OCI-LY3 (cell line): ENCODE data around the gene GAB1.

ENCODE experiments used
- H2AFZ ChIP-seq: fragments of 200-600, 300-600 bp; shearing (Covaris generic); 2 replicates; pipeline ENCODE4 v1.6.0; 2014; ENCODE audit warnings: antibody characterized with exemption, low read depth, low read length
- H3K27ac ChIP-seq: fragments of 200-600, 300-600 bp; sonication (generic); 2 replicates; pipeline ENCODE4 v1.5.1; 2014; ENCODE audit warnings: mild to moderate bottlenecking, low read length, moderate library complexity, mixed read lengths
- H3K27me3 ChIP-seq: fragments of 200-600, 300-600 bp; sonication (generic); 2 replicates; pipeline ENCODE4 v1.6.1; 2014; ENCODE audit warnings: low read depth, low read length, mixed read lengths
- H3K36me3 ChIP-seq: fragments of 200-600, 300-600 bp; sonication (generic); replicated peaks from 2 replicates; pipeline ENCODE3; 2014; ENCODE audit warnings: low read depth, low read length, mixed read lengths
- H3K4me1 ChIP-seq: fragments of 300-600, 200-600 bp; sonication (generic); 2 replicates; pipeline ENCODE4 v1.6.1; 2014; ENCODE audit warnings: low read length, mixed read lengths
- H3K4me2 ChIP-seq: fragments of 200-600, 300-600 bp; sonication (generic); 2 replicates; pipeline ENCODE4 v1.6.1; 2014; ENCODE audit warnings: low read length, mixed read lengths
- H3K4me3 ChIP-seq: fragments of 300-600, 200-600 bp; sonication (generic); 2 replicates; pipeline ENCODE4 v1.5.1; 2014; ENCODE audit warnings: antibody characterized with exemption, mild to moderate bottlenecking, low read length, moderate library complexity
- H3K79me2 ChIP-seq: fragments of 300-600, 200-600 bp; shearing (Covaris generic); 2 replicates; pipeline ENCODE4 v1.6.1; 2014; ENCODE audit warnings: mild to moderate bottlenecking, low read length, mixed read lengths
- H3K9ac ChIP-seq: fragments of 300-600, 200-600 bp; shearing (Covaris generic); 2 replicates; pipeline ENCODE4 v1.6.0; 2014; ENCODE audit warnings: mild to moderate bottlenecking, low read length, moderate library complexity
- H3K9me3 ChIP-seq: fragments of 200-600, 300-600 bp; shearing (Covaris generic); 2 replicates; pipeline ENCODE4 v1.6.1; 2014; ENCODE audit warnings: low read length, mixed read lengths; ENCODE audit not compliant: insufficient read depth
- H4K20me1 ChIP-seq: fragments of 200-600, 300-600 bp; sonication (generic); 2 replicates; pipeline ENCODE4 v1.6.1; 2016; ENCODE audit warnings: low read length, mixed read lengths; ENCODE audit not compliant: insufficient read depth
- EZH2phosphoT487 ChIP-seq: fragments of 200-600 bp; shearing (Covaris generic); IDR thresholded peaks from 2 replicates; pipeline ENCODE4 v1.6.1; 2018; ENCODE audit warnings: antibody characterized with exemption, mixed run types, low read depth
- TF ChIP-seq, protein P1 (sequence below): fragments of 200-600, 300-600 bp; sonication (generic); IDR thresholded peaks from 2 replicates; pipeline ENCODE4 v1.5.1; 2014; ENCODE audit warnings: antibody characterized with exemption, low read length, low read depth

The GAB1 gene

DNA sequence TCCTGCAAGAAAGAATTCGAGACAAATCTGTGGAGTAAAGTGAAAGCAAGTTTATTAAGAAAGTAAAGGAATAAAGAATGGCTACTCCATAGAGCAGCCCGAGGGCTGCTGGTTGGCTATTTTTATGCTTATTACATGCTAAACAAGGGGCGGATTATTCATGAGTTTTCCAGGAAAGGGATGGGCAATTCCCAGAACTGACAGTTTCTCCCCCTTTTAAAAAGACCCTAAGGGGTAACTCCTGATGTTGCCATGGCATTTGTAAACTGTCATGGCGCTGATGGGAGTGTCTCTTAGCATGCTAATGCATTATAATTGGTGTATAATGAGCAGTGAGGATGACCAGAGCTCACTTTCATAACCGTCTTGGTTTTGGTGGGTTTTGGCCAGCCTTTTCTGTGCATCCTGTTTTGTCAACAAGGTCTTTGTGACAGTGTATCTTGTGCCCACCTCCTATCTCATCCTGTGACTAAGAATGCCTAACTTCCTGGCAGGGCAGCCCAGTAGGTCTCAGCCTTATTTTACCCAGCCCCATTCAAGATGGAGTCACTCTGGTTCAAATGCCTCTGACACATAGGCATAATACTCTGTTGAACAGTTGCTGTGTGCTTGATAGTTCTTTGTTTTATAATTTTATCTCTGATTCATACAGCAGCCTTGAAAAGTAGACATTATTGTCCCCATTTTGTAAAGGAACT is 25.8 kb downstream of the GAB1 start:
- Histone ChIP-seq H4K20me1 (no peaks in the 10 kb centered on the region), H3K9me3 (0 out of 2 replicates have a peak, but pooled peaks cover 3% of the 10 kb centered on the region), H3K27me3 (no peaks in the 10 kb centered on the region), H3K4me1 (peaks cover 96% of the 10 kb centered on the region), H2AFZ (no peak overlapping the region), H3K9ac (no peak overlapping the region), H3K27ac (peak overlapping the region; percentile 93), H3K36me3 (peaks cover 16% of the 10 kb centered on the region), H3K4me3 (no peak overlapping the region), H3K4me2 (peak overlapping the region; percentile 91; the same call in 1 of the 2 replicates), H3K79me2 (peaks cover 94% of the 10 kb centered on the region)
- no peak for TF ChIP-seq EZH2phosphoT487
- TF ChIP-seq, protein P1, sequence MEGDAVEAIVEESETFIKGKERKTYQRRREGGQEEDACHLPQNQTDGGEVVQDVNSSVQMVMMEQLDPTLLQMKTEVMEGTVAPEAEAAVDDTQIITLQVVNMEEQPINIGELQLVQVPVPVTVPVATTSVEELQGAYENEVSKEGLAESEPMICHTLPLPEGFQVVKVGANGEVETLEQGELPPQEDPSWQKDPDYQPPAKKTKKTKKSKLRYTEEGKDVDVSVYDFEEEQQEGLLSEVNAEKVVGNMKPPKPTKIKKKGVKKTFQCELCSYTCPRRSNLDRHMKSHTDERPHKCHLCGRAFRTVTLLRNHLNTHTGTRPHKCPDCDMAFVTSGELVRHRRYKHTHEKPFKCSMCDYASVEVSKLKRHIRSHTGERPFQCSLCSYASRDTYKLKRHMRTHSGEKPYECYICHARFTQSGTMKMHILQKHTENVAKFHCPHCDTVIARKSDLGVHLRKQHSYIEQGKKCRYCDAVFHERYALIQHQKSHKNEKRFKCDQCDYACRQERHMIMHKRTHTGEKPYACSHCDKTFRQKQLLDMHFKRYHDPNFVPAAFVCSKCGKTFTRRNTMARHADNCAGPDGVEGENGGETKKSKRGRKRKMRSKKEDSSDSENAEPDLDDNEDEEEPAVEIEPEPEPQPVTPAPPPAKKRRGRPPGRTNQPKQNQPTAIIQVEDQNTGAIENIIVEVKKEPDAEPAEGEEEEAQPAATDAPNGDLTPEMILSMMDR = no peak

DNA sequence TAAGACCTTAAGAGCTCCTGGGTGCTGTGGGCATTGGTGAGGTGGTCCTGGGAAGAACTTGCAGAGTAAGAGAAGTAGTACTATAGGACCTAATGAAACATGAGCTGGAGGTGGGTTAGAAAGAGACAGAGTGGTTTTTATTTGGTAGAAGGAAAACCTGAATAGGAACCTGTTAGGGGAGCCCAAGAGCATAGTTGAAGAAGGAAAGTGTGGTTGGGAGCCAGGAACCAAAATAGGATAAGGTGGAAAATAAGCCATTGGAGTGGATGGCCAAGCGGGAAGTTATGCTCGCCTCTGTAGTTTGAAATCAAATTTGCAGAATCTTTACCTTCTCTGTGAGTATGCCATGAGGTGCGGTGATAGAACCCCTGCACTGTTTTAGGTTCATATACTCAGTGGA is 26.7 kb downstream of the GAB1 start:
- Histone ChIP-seq H3K79me2 (peaks cover 94% of the 10 kb centered on the region), H3K4me1 (peaks cover 88% of the 10 kb centered on the region), H3K4me2 (0 out of 2 replicates have a peak overlapping the region, but pooled peaks have one; percentile 2), H3K27ac (peak overlapping the region; percentile 93), H3K4me3 (no peak overlapping the region), H3K9me3 (0 out of 2 replicates have a peak, but pooled peaks cover 3% of the 10 kb centered on the region), H4K20me1 (no peaks in the 10 kb centered on the region), H3K27me3 (no peaks in the 10 kb centered on the region), H3K9ac (peak overlapping the region; percentile 3; the same call in 1 of the 2 replicates), H2AFZ (no peak overlapping the region), H3K36me3 (peaks cover 16% of the 10 kb centered on the region)
- no peak for TF ChIP-seq EZH2phosphoT487
- TF ChIP-seq, protein P1 = no peak

DNA sequence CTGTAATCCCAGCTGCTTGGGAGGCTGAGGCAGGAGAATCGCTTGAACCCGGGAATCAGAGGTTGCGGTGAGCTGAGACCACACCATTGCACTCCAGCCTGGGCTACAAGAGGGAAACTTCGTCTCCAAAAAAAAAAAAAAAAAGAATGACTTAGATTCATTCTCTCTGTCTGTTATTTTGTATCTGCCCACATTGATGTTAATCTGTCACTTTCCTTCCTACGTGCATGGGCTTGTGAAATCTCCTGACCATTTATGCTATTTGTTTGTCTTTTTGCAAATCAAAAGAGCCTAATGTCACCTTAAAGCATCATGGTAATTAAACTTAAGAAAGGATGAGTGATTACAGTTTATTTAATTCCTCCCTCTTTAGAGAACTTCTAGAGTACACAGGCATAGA is 27.4 kb downstream of the GAB1 start:
- TF ChIP-seq EZH2phosphoT487 = no peak
- TF ChIP-seq, protein P1 = no peak
- H3K9me3 ChIP-seq = 0 out of 2 replicates have a peak, but pooled peaks cover 3% of the 10 kb centered on the region

DNA sequence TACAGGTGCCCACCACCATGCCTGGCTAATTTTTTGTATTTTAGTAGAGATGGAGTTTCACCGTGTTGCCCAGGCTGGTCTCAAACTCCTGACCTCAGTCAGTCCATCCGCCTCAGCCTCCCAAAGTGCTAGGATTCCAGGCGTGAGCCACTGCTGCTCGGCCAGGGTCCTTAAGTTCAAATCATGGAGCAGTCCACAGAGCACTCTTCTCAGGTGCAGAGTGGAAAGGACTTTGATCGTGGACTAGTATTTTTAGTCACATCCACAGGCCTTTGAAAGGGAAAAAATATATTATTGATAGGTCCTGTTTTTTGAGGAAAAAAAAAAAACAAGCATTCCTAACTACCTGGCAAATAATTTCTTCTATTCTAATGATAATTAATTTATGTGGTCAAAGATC is 31.2 kb downstream of the GAB1 start:
- peaks cover 57% of the 10 kb centered on the region for H3K4me1 ChIP-seq
- H3K36me3 ChIP-seq = peaks cover 28% of the 10 kb centered on the region
- no peak overlapping the region for H3K27ac ChIP-seq
- 0 out of 2 replicates have a peak, but pooled peaks cover 3% of the 10 kb centered on the region for H3K9me3 ChIP-seq
- H3K79me2 ChIP-seq = peaks cover 86% of the 10 kb centered on the region
- no peaks in the 10 kb centered on the region for H4K20me1 ChIP-seq
- H3K9ac ChIP-seq = no peak overlapping the region
- no peak overlapping the region for H3K4me3 ChIP-seq
- H3K27me3 ChIP-seq = no peaks in the 10 kb centered on the region
- no peak overlapping the region for H3K4me2 ChIP-seq
- no peak overlapping the region for H2AFZ ChIP-seq
- TF ChIP-seq EZH2phosphoT487 = no peak
- TF ChIP-seq, protein P1 = no peak

More for the DNA sequence above, 27.4 kb downstream of the GAB1 start:
- Histone ChIP-seq H3K9ac (peak overlapping the region; percentile 3; the same call in 1 of the 2 replicates), H3K27me3 (no peaks in the 10 kb centered on the region), H4K20me1 (no peaks in the 10 kb centered on the region), H3K4me2 (peak overlapping the region; percentile 37), H3K4me1 (peaks cover 82% of the 10 kb centered on the region), H3K36me3 (peaks cover 16% of the 10 kb centered on the region), H3K4me3 (peak overlapping the region; percentile 26; the same call in 1 of the 2 replicates), H2AFZ (no peak overlapping the region), H3K27ac (peak overlapping the region; percentile 93), H3K79me2 (peaks cover 95% of the 10 kb centered on the region)
